ENCODE data around the gene AIMP1. TPM values are rescaled to one million over a fixed set of nuclear protein-coding genes. Genes with fewer than 3 reads are reported as not detected.
A peak's percentile ranks its signal among the peaks of the same experiment; 100 is the strongest.

The AIMP1 gene
- total and polyA plus RNA-seq, 7 experiments from 2014 or later, result 44.2 to 79.0 (median 57.4) TPM

DNA sequence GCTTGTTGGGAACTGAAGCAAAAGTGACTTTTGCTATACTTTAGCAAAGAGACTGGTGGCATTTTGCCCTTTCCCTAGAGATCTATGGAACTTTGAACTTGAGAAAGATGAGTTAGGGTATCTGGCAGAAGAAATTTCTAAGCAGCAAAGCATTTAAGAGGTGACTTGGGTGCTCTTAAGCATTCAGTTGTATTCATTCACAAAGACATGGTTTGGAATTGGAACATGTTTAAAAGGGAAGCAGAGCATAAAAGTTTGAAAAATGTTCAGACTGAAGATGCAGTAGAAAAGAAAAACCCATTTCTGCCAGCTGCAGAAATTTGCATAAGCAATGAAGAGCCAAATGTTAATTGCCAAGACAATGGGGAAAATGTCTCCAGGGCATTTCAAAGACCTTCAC lies 21.6 kb downstream of the AIMP1 start:
- intact Hi-C loops (cut with micrococcal nuclease), result no loop called here
- ChIA-PET CTCF (no interaction called here), POLR2A (no interaction called here)
- Mint-ChIP-seq H3K27ac (no peak overlapping the region), H3K9me3 (peaks cover 7 to 28% (median 13%) of the 10 kb centered on the region in 11 donors), H3K36me3 (peaks cover 45 to 89% (median 79%) of the 10 kb centered on the region in 5 donors), H3K4me3 (peak overlapping the region in 1 of 10 donors; percentile 25), H3K4me1 (peaks cover 24 to 58% (median 52%) of the 10 kb centered on the region in 7 donors), H3K27me3 (no peaks in the 10 kb centered on the region)
- no peak overlapping the region for H3K27ac ChIP-seq (ENCODE audit: low read depth, low read length)
- H3K27me3 ChIP-seq (ENCODE audit: control insufficient read depth in 2 of 2, insufficient read depth in 2 of 2, low read length in 2 of 2), result no peaks in the 10 kb centered on the region
- no peak overlapping the region for H3K4me3 ChIP-seq (ENCODE audit: low read length)
- no peaks in the 10 kb centered on the region for H3K9me3 ChIP-seq (ENCODE audit: control insufficient read depth in 2 of 3, low read length in 3 of 3)
- H3K4me1 ChIP-seq (ENCODE audit: control insufficient read depth in 2 of 2, insufficient read depth in 2 of 2, low read length in 2 of 2), result peaks cover 5 to 7% of the 10 kb centered on the region in 2 donors
- DNase-seq, result no peak
- ATAC-seq, result no peak
- H3K36me3 ChIP-seq (ENCODE audit: control insufficient read depth in 2 of 3, insufficient read depth in 3 of 3, low read length in 3 of 3), result peaks cover 16 to 48% (median 18%) of the 10 kb centered on the region in 3 experiments

DNA sequence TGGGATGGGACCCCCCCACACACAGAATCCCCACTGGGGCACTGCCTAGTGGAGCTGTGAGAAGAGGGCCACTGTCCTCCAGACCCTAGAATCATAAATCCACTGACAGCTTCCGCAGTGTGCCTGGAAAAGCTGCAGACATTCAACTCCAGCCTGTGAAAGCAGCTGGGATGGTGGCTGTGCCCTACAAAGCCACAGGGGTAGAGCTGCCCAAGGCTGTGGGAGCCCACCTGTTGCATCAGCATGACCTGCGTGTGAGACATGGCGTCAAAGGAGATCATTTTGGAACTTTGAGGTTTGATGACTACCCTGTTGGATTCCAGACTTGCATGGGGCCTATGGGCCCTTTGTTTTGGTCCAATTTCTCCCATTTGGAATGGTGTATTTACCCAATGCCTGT lies 22.3 kb downstream of the AIMP1 start:
- DNase-seq (no peak), ATAC-seq (no peak)
- peaks cover 5 to 7% of the 10 kb centered on the region in 2 donors for H3K4me1 ChIP-seq (ENCODE audit: control insufficient read depth in 2 of 2, insufficient read depth in 2 of 2, low read length in 2 of 2)
- no peaks in the 10 kb centered on the region for H3K27me3 ChIP-seq (ENCODE audit: control insufficient read depth in 2 of 2, insufficient read depth in 2 of 2, low read length in 2 of 2)
- peaks cover 7 to 28% (median 13%) of the 10 kb centered on the region in 11 donors for H3K9me3 Mint-ChIP-seq
- ChIA-PET POLR2A (no interaction called here), CTCF (no interaction called here)
- no peaks in the 10 kb centered on the region for H3K27me3 Mint-ChIP-seq
- intact Hi-C loops (cut with micrococcal nuclease), result no loop called here
- peak overlapping the region in 2 of 9 donors; percentile 19 to 41 for H3K27ac Mint-ChIP-seq
- peaks cover 24 to 65% (median 54%) of the 10 kb centered on the region in 7 donors for H3K4me1 Mint-ChIP-seq
- peaks cover 11 to 48% (median 14%) of the 10 kb centered on the region in 3 experiments for H3K36me3 ChIP-seq (ENCODE audit: control insufficient read depth in 2 of 3, insufficient read depth in 3 of 3, low read length in 3 of 3)
- H3K27ac ChIP-seq (ENCODE audit: low read depth, low read length), result no peak overlapping the region
- H3K4me3 Mint-ChIP-seq, result peak overlapping the region in 1 of 10 donors; percentile 19
- H3K4me3 ChIP-seq (ENCODE audit: low read length), result no peak overlapping the region
- H3K9me3 ChIP-seq (ENCODE audit: control insufficient read depth in 2 of 3, low read length in 3 of 3), result no peaks in the 10 kb centered on the region
- H3K36me3 Mint-ChIP-seq, result peaks cover 45 to 87% (median 74%) of the 10 kb centered on the region in 5 donors

DNA sequence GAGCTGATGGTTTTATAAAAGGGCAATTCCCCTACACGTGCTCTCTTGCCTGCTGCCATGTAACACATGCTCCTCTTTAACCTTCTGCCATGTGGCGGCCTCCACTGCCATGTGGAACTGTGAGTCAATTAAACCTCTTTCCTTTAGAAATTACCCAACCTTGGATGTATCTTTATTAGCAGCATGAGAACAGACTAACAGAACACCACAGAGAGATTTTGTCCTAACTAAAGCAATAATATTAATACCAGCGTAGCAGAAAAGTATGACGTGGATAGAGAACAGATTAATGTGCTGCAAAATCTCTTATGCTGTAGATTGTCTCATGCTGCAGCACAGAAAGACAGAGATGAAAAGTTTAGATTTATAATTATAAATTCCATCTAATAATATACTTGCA lies 23.1 kb downstream of the AIMP1 start:
- Histone ChIP-seq H3K27me3 (ENCODE audit: control insufficient read depth in 2 of 2, insufficient read depth in 2 of 2, low read length in 2 of 2) (no peaks in the 10 kb centered on the region), H3K4me1 (ENCODE audit: control insufficient read depth in 2 of 2, insufficient read depth in 2 of 2, low read length in 2 of 2) (peaks cover 5 to 7% of the 10 kb centered on the region in 2 donors), H3K9me3 (ENCODE audit: control insufficient read depth in 2 of 3, low read length in 3 of 3) (no peaks in the 10 kb centered on the region), H3K27ac (ENCODE audit: low read depth, low read length) (no peak overlapping the region), H3K36me3 (ENCODE audit: control insufficient read depth in 2 of 3, insufficient read depth in 3 of 3, low read length in 3 of 3) (peaks cover 11 to 46% (median 14%) of the 10 kb centered on the region in 3 experiments), H3K4me3 (ENCODE audit: low read length) (no peak overlapping the region)
- peaks cover 7 to 28% (median 13%) of the 10 kb centered on the region in 11 donors for H3K9me3 Mint-ChIP-seq
- ATAC-seq, result no peak
- no peak for DNase-seq
- CTCF ChIA-PET, result no interaction called here
- no peaks in the 10 kb centered on the region for H3K27me3 Mint-ChIP-seq
- H3K27ac Mint-ChIP-seq, result peak overlapping the region in 2 of 9 donors; percentile 31 to 48
- peak overlapping the region in 2 of 10 donors; percentile 28 to 34 for H3K4me3 Mint-ChIP-seq
- intact Hi-C loops (cut with micrococcal nuclease), result no loop called here
- peaks cover 40 to 88% (median 66%) of the 10 kb centered on the region in 5 donors for H3K36me3 Mint-ChIP-seq
- POLR2A ChIA-PET, result no interaction called here
- peaks cover 29 to 72% (median 61%) of the 10 kb centered on the region in 7 donors for H3K4me1 Mint-ChIP-seq

DNA sequence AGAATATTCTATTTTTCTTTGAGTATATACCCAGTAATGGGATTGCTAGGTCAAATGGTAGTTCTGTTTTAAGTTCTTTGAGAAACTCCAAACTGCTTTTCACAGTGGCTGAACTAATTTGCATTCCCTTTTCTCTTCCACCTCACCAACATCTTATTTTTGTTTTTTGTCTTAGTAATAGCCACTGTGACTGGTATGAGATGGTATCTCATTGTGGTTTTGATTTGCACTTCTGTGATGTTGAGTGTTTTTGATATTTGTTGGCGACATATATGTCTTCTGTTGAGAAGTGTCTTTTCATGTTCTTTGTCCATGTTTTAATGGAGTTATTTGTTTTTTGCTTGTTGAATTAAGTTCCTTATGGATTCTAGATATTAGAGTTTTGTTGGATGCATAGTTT lies 24.4 kb downstream of the AIMP1 start:
- no peak overlapping the region for H3K4me3 ChIP-seq (ENCODE audit: low read length)
- peak overlapping the region in 2 of 9 donors; percentile 22 to 64 for H3K27ac Mint-ChIP-seq
- CTCF ChIA-PET, result no interaction called here

DNA sequence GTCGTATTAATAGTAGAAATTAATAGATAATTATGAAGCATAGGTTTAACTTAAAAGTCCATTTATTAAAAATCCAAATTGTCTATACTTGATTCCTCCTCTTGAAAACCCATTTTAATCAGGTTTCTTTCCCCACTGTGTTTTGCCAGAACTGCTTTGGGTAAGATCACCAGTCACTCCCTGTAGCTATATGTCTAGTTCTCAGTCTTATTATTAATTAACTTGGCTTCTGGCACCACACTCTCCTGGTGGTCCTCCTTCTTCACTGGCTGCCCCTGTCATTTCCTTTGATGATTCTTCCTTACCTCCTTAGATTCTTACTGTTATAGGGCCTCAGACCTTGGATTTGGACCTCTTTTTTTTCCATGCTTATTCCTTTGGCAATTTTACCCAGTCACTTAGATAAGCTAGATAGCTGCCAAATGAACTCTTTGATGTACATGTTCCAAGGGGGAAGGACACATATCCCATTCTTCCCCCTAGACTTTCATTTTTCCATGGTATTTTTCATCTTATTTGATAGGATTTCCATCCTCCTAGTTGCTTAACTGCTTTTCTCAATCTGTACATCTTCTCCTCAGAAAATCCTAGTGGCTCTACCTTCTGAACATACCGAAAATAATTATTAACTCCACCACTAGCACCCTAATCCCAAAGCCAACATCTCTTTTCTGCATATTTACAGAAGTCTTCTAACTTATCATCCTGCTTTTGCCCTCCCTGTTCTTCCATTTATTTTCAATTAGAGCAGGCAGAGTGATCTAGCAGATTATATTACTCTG lies 27.7 kb downstream of the AIMP1 start:
- peaks cover 0 to 14% (median 4%) of the 10 kb centered on the region in 11 donors for H3K9me3 Mint-ChIP-seq
- Histone ChIP-seq H3K36me3 (ENCODE audit: control insufficient read depth in 2 of 3, insufficient read depth in 3 of 3, low read length in 3 of 3) (peaks cover 0 to 35% (median 11%) of the 10 kb centered on the region in 3 experiments), H3K9me3 (ENCODE audit: control insufficient read depth in 2 of 3, low read length in 3 of 3) (no peaks in the 10 kb centered on the region), H3K4me1 (ENCODE audit: control insufficient read depth in 2 of 2, insufficient read depth in 2 of 2, low read length in 2 of 2) (peaks cover 5 to 7% of the 10 kb centered on the region in 2 donors), H3K4me3 (ENCODE audit: low read length) (no peak overlapping the region), H3K27me3 (ENCODE audit: control insufficient read depth in 2 of 2, insufficient read depth in 2 of 2, low read length in 2 of 2) (no peaks in the 10 kb centered on the region), H3K27ac (ENCODE audit: low read depth, low read length) (no peak overlapping the region)
- ATAC-seq (no peak), DNase-seq (no peak)
- intact Hi-C loops (cut with micrococcal nuclease), result no loop called here
- H3K27me3 Mint-ChIP-seq, result no peaks in the 10 kb centered on the region
- H3K36me3 Mint-ChIP-seq, result peaks cover 17 to 70% (median 41%) of the 10 kb centered on the region in 5 donors
- CTCF ChIA-PET, result interaction anchor here (0.6 kb wide), 1 partner anchor 1159 kb away, joined by 3 read pairs; no protein-coding TSS in a partner anchor
- peaks cover 28 to 56% (median 52%) of the 10 kb centered on the region in 7 donors for H3K4me1 Mint-ChIP-seq
- H3K27ac Mint-ChIP-seq, result peak overlapping the region in 2 of 9 donors; percentile 48 to 51
- H3K4me3 Mint-ChIP-seq, result no peak overlapping the region
- POLR2A ChIA-PET, result no interaction called here

More for the DNA sequence above, 24.4 kb downstream of the AIMP1 start:
- Mint-ChIP-seq H3K4me3 (peak overlapping the region in 7 of 10 donors; percentile 2 to 49 (median 27)), H3K27me3 (no peaks in the 10 kb centered on the region), H3K36me3 (peaks cover 35 to 78% (median 56%) of the 10 kb centered on the region in 5 donors), H3K4me1 (peaks cover 28 to 74% (median 61%) of the 10 kb centered on the region in 7 donors), H3K9me3 (peaks cover 7 to 28% (median 13%) of the 10 kb centered on the region in 11 donors)
- ATAC-seq, result no peak
- Histone ChIP-seq H3K4me1 (ENCODE audit: control insufficient read depth in 2 of 2, insufficient read depth in 2 of 2, low read length in 2 of 2) (peaks cover 5 to 7% of the 10 kb centered on the region in 2 donors), H3K27me3 (ENCODE audit: control insufficient read depth in 2 of 2, insufficient read depth in 2 of 2, low read length in 2 of 2) (no peaks in the 10 kb centered on the region), H3K9me3 (ENCODE audit: control insufficient read depth in 2 of 3, low read length in 3 of 3) (no peaks in the 10 kb centered on the region), H3K27ac (ENCODE audit: low read depth, low read length) (no peak overlapping the region), H3K36me3 (ENCODE audit: control insufficient read depth in 2 of 3, insufficient read depth in 3 of 3, low read length in 3 of 3) (peaks cover 11 to 43% (median 16%) of the 10 kb centered on the region in 3 experiments)
- POLR2A ChIA-PET, result no interaction called here
- intact Hi-C loops (cut with micrococcal nuclease), result no loop called here
- DNase-seq, result no peak

DNA sequence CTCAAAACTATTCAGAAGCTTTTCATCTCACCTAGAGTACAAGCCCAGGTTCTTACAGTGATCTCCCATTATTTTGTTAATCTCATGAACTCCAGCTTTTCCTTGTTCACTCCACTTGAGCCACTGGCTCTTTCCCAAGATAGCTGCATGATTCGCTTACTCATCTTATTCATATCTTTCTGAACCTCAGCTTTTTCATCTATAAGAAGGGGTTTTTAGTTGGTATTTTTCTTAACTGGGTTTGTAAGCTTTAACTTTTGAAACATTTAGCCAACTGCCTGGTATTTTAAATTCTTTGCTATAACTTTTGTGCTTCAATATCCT lies 28.3 kb downstream of the AIMP1 start:
- H3K27me3 Mint-ChIP-seq, result no peaks in the 10 kb centered on the region
- ATAC-seq, result no peak
- Histone ChIP-seq H3K27me3 (ENCODE audit: control insufficient read depth in 2 of 2, insufficient read depth in 2 of 2, low read length in 2 of 2) (no peaks in the 10 kb centered on the region), H3K27ac (ENCODE audit: low read depth, low read length) (no peak overlapping the region), H3K36me3 (ENCODE audit: control insufficient read depth in 2 of 3, insufficient read depth in 3 of 3, low read length in 3 of 3) (peaks cover 0 to 37% (median 11%) of the 10 kb centered on the region in 3 experiments), H3K9me3 (ENCODE audit: control insufficient read depth in 2 of 3, low read length in 3 of 3) (no peaks in the 10 kb centered on the region), H3K4me3 (ENCODE audit: low read length) (no peak overlapping the region), H3K4me1 (ENCODE audit: control insufficient read depth in 2 of 2, insufficient read depth in 2 of 2, low read length in 2 of 2) (peaks cover 5 to 7% of the 10 kb centered on the region in 2 donors)
- ChIA-PET POLR2A (no interaction called here), CTCF (no interaction called here)
- H3K4me1 Mint-ChIP-seq, result peaks cover 25 to 51% (median 47%) of the 10 kb centered on the region in 7 donors
- H3K9me3 Mint-ChIP-seq, result peaks cover 0 to 14% (median 0%) of the 10 kb centered on the region in 11 donors
- no peak for DNase-seq
- H3K36me3 Mint-ChIP-seq, result peaks cover 12 to 68% (median 36%) of the 10 kb centered on the region in 5 donors
- no peak overlapping the region for H3K4me3 Mint-ChIP-seq
- intact Hi-C loops (cut with micrococcal nuclease), result no loop called here
- H3K27ac Mint-ChIP-seq, result no peak overlapping the region

Data from naive thymus-derived CD4-positive, alpha-beta T cell (primary cell).